GM12874 (cell line): ENCODE measurements around the gene STRA6.

ENCODE experiments used
- TF ChIP-seq, protein P1 (sequence below): IDR thresholded peaks from 2 replicates; pipeline ENCODE4 v1.5.1; 2011; ENCODE audit warnings: low read depth, mild to moderate bottlenecking, control low read depth, low read length, moderate library complexity; ENCODE audit not compliant: insufficient read depth

The STRA6 gene

GRCh38 chr15:74129586-74130154 is 72.9 kb downstream of the STRA6 start:
- TF ChIP-seq, protein P1, sequence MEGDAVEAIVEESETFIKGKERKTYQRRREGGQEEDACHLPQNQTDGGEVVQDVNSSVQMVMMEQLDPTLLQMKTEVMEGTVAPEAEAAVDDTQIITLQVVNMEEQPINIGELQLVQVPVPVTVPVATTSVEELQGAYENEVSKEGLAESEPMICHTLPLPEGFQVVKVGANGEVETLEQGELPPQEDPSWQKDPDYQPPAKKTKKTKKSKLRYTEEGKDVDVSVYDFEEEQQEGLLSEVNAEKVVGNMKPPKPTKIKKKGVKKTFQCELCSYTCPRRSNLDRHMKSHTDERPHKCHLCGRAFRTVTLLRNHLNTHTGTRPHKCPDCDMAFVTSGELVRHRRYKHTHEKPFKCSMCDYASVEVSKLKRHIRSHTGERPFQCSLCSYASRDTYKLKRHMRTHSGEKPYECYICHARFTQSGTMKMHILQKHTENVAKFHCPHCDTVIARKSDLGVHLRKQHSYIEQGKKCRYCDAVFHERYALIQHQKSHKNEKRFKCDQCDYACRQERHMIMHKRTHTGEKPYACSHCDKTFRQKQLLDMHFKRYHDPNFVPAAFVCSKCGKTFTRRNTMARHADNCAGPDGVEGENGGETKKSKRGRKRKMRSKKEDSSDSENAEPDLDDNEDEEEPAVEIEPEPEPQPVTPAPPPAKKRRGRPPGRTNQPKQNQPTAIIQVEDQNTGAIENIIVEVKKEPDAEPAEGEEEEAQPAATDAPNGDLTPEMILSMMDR, result no peak
